HCT116 (cell line): ENCODE data around the gene AIFM1.

Experiments
- CEBPB ChIP-seq: IDR thresholded peaks from 2 replicates; pipeline ENCODE4 v1.6.1; 2012; ENCODE audit warnings: low read depth
- CTCF ChIP-seq, 3 experiments: fragments of 200-600 bp in 1 of 3; sonication (generic) in 1 of 3; IDR thresholded peaks in 2 of 3; conservative IDR thresholded peaks in 1 of 3; 2 replicates each; pipeline ENCODE4 v1.5.1; 2012 to 2017; ENCODE audit warnings: low read depth in 2 of 3, low read length in 2 of 3, antibody characterized with exemption in 1 of 3, borderline replicate concordance in 1 of 3, control low read depth in 1 of 3, mild to moderate bottlenecking in 1 of 3, mixed read lengths in 1 of 3, mixed run types in 1 of 3, moderate library complexity in 1 of 3; ENCODE audit not compliant: insufficient read depth in 1 of 3
- ELF1 ChIP-seq: IDR thresholded peaks from 2 replicates; pipeline ENCODE4 v1.6.1; 2012; ENCODE audit warnings: low read depth, borderline replicate concordance
- EZH2 ChIP-seq: fragments of 200-600 bp; sonication (generic); IDR thresholded peaks from 2 replicates; pipeline ENCODE4 v1.6.1; 2017; ENCODE audit warnings: antibody characterized with exemption, mixed run types
- POLR2AphosphoS5 ChIP-seq: IDR thresholded peaks from 2 replicates; pipeline ENCODE4 v1.6.1; 2011; ENCODE audit warnings: mild to moderate bottlenecking, low read depth, low read length, moderate library complexity
- SIN3A ChIP-seq: IDR thresholded peaks from 2 replicates; pipeline ENCODE4 v1.6.1; 2012; ENCODE audit warnings: low read depth
- SP1 ChIP-seq: IDR thresholded peaks from 2 replicates; pipeline ENCODE4 v1.6.1; 2012; ENCODE audit warnings: low read depth

- no peak for TF ChIP-seq EZH2
- TF ChIP-seq POLR2AphosphoS5: no peak
- no peak for TF ChIP-seq SP1
- TF ChIP-seq CEBPB: no peak
- no peak for TF ChIP-seq CTCF (IDR thresholded peaks at IDR 0.05 in 2 of 3, conservative IDR thresholded peaks at IDR 0.05 in 1 of 3; ENCODE audit: borderline replicate concordance in 1 of 3, insufficient read depth in 1 of 3, low read depth in 2 of 3, low read length in 2 of 3)
- TF ChIP-seq ELF1: no peak
- no peak for TF ChIP-seq SIN3A
These were observed 47.0 kb downstream of the AIFM1 start for GRCh38 chrX:130118441-130119311.
